HT1080 (cell line): ENCODE results near the gene CACNG4. TPM values are rescaled to one million over a fixed set of nuclear protein-coding genes. Genes with fewer than 3 reads are reported as not detected.
"Not testable (repeated sequence)": the region's sequence is repeated elsewhere in the genome, so short reads cannot be mapped to it uniquely, and the experiment has no call there.

ENCODE experiments used
- DNase-seq: peaks from one replicate; pipeline ENCODE4 v3.0.0-alpha.2; 2015; ENCODE audit warnings: low read depth
- total RNA-seq: library from RNA; depleted of rRNA; stranded (reverse); fragments of >200 nt; shearing (Covaris generic); gene quantifications from 2 replicates; pipeline ENCODE4 v1.2.3, GENCODE V29; 2014

Gene CACNG4
- total RNA-seq, 1 experiment from 2014 or later = not detected

DNA sequence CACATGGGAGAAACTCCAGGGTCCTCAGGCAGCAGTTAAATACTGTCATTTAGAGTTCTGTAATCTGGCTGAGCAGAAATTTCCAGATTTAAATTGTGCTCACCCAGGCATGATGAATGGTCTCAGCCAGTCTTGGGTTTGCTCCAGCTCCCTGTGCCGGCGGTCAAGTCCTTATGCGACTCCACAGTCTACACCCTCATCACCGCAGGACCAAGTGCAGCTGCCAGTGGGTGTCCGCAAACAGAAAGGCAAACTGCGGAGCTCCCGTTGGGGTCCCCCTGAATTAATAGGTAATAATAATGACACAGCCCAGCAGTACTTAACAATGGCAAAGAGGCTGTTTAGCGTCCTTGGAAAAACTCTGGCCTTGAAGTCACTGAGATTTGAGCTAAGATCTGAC is 3.9 kb upstream of the CACNG4 start:
- DNase-seq = no peak

DNA sequence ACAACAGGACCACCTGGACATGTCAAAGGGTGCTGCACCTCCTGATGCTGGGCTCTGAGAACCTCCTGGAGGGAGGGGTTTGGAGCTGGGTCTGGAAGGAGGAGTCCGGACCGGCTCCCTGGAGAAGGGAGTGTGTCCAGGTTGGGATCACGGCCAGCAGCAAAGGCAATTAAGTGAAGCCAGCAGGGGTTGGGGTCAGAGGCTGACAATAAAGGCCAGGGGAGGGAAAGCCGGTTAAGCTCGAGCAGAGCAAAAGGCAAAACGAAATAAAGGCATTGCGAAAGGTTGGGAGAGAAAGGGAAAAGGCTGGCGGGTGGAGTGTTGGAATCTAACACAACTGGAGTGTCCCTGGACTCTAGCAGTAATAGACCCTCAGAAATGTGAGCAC is 992 bp upstream of the CACNG4 start:
- DNase-seq = no peak

DNA sequence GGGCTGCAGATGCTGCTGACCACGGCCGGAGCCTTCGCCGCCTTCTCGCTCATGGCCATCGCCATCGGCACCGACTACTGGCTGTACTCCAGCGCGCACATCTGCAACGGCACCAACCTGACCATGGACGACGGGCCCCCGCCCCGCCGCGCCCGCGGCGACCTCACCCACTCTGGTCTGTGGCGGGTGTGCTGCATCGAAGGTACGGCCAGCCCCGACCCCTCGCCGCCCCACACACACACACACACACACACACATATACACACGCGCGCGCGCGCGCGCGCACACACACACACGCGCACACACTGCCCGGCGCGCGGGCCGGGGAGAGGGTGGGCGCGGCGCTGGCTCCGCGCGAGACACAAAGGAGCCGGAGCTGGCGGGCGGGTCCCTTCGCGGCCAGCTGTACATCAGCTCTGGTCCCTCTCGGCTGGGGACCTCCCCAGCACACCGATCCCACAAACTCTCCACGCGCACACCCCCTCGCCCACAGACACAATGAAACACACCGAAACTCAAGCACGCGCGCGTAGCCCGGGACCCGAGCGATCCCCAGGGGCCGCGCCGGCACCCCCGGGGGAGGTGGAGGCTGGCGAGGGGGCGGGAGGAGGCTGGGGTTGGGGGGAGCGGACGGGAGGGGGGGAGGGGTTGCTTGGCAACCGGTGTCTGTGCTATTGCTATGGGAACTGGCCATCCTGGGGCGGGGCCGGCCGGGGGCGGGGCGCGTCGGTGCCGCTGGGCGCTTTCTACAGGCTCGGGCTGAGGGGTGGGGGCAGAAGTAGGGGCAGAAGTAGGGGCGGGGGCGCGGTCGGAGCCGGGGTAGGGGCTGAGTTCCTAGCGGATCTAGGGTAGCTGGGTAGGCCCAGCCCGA is 658 bp downstream of the CACNG4 start:
- no peak for DNase-seq

DNA sequence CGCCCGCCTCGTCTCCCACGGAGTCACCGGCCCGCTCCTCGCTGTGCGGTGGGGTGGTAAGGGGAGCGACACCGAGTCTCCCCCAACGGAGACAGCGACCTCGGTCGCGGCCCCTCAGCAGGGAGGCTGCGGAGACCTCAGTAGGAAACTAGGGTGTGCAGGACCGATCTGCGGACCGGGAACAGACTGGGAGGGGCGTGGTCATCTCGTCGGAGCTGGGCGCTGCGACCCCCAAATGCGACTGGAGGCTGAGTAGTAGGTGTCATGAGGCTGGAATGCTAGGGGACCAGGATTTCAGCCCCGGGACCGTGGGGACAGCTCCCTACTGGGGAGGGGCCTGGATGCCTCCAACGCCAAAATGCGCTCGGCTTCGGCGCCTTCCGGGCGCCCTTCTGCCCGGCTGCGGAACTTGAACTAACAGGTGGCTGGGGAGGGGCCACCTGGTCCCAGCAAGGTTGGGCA is 1.3 kb downstream of the CACNG4 start:
- DNase-seq = no peak

DNA sequence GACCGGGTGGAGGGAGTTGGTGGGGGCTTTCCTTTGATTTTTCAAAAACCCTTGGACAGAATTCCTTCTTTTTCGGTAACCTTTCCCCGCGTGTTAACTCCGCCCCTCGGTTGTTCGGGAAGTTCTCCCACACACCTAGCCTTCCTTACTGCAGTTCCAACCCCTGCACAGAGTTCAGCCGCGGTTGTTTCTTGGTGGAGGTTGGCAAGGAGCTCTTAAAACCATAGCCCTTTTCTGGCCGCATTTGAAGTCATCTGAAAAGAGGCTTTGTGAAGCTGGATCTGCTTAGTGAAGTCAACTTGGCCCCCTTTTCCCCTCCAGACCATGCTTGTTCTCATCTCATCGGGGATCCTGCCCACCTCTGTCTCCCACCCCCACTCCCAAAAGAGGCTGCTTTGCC is 1.8 kb downstream of the CACNG4 start:
- DNase-seq = no peak

DNA sequence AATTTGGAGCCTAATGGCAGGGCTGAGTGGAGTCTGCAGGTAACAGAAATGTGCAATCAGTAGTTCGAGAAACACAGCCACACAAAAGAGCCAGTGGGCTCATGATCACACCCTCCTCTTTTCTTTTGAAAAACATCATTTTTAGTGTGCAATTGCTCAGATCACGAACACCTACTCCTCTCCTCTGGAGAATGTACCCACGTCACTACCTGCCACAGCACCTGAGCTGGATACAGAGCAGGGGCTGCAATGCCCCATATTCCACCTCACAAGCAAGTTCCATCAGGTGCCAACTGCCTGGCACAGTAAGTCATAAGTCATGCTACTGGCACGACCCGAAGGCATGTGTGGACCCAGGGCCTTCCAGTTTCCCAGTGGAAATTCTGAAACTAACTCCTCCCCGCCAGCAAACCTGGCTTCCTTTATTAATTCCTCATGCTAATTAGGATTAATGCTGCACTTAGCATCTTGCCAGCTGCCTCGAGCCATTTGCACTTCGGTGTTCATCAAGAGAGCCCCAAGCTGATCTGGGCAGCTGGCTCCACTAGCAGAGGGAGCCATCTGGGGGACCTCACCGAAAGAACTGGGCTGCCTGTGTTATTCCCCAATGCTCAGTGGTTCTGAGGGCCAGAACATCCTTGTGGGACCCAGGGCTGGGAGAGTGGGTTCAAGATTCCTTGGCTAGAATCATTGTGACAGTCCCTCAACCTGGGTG is 2.4 kb downstream of the CACNG4 start:
- DNase-seq = no peak

DNA sequence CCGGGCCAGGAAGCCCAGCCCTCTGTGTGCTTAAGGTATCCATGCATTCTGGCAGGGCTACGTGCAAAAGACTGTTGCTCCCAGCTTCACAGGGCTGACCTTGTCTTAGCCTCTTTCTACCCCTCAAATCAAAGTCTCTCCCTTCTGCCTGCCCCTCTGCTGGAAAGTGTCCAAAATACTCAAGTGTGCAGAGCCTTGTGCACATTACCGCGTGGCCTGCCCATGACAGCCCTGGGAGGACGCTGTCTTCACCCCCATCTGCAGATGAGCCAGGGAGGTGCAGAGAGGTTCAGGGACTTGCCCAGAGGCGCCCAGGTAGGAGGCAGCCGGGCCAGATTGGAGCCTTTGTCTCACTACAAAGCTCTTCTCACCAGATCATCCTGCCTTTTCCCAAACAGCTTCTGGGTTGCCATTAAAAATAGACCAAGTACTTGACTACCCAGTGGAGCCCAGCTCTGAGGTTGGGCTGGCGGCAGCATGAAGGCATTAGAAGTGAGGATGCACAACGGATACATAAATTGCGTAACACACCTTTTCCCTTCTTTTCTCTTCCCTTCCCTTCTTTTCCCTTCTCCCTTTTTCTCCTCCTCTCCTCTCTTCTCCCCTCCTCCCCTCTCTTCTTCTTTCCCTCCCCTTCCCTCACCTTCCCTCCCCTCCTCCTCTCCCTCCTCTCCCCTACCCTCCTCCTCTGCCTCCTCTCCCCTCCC is 3.5 kb downstream of the CACNG4 start:
- no peak for DNase-seq

DNA sequence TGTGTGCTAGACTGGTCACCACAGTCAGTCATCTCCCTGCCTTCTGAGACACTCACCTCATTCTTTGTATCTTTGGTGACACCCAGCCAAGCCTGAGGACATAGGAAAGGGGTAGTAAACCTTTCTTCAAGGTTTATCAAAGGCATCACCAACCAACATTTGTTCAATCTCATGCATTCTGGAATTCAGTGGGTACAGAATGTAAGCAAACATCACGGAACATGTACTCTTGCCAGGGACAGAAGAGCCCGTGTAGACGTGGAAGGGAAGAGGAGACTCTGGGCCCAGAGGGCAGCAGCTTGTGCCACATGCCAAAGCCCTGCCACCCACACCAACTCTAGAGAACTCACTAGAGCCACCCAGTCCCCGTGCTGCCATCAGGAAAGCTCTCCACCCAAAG is 4.4 kb downstream of the CACNG4 start:
- DNase-seq = no peak

DNA sequence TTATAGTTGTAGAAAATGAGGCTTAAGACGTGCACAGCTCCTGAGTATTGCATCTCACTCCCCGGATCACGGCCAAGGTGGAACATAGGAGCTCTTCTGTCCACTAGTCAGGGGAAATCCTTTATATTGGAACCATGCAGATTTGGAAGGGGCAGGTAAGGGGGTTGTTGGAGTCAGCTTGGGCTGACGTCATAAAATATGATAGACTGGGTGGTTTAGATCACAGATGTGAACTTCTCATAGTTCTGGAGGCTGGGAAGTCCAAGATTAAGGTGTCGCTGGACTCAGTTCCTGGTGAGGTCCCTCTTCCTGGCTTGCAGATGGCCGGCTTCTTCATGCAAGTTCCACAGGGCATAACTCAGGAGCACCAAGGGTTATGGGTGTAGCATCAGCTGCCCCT is 5.6 kb downstream of the CACNG4 start:
- DNase-seq = no peak

DNA sequence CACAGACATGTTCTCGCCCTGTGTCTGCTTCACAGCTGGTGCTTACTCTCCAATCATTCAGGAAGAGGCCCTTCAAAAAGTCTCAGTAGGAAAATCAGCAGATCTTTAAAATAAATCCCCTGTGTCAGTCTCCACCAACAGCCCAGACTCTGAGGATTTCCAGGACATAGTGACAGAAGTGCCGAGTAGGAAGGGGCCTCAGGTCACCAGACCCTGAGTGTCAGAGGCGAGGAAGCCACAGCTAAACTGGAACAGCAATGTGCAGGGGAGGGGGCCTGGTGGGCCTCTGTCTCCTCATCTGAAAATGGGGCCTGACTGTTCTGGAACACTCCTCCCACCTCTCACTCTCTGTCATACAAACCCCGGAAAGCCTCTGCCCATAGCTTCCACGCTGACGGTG is 6.3 kb downstream of the CACNG4 start:
- DNase-seq = no peak

DNA sequence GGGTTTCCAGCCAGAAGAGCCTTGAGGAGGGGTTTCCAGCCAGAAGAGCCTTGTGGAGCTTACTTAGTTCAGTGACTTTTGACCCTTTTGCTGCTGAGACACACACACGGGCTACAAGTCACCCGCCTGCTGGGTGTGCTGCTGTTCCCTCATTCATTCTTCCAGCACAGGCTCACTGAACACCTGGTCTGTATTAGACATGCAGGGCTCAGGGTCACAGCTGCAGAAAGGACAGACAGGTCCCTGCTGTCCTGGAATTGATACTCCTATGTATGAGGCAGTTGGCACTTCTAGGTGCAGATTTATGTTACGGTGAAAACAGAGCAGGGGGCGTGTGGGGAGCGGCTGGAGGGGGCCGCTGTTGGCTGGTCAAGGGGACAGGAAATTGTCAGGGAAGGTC is 6.8 kb downstream of the CACNG4 start:
- no peak for DNase-seq

DNA sequence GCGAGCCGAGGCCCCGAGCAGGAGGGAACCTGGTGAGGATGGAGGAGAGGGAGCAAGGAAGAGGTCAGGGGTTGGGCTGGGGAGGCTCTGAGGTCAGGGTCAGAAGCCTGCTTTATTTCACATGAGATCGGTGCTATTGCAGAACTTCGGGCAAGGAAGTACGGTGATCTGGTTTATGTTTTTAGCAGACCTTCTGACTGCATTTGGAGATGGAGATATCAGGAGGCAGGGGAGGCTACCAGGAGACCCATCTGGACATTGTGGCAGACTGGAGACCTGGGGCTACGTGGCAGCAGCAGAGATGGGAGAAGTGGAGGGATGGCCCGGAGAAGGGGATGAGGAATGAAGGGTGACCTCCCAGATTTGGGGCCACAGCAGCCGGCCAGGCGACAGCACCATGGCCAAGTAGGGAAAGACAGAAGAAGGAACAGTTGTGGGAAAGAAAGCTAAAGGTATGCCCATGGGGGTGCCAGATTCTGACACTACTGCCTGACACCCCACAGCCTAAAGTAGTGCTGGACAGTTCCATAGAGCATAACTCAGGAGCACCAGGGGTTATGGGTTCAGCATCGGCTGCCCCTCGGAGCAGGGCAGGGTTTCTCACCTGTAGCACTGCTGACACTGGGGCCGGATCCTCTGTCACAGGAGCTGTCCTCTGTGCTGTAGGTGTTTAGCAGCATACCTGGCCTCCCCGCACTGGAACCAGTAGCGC is 7.4 kb downstream of the CACNG4 start:
- DNase-seq = no peak

DNA sequence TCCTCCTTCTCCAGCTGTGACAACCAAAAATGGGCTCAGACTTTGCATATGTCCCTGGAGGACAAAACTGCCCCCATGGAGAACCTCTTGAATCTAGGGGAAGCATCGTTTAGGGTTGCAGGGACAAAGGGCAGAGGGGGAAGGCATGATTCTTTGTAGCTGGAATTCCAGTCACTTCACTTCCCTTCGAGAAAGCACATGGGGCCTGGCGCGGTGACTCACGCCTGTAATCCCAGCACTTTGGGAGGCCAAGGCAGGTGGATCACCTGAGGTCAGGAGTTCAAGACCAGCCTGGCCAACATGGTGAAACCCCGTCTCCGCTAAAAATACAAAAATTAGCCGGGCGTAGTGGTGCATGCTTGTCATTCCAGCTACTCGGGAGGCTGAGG is 7.9 kb downstream of the CACNG4 start:
- not testable (repeated sequence) for DNase-seq

DNA sequence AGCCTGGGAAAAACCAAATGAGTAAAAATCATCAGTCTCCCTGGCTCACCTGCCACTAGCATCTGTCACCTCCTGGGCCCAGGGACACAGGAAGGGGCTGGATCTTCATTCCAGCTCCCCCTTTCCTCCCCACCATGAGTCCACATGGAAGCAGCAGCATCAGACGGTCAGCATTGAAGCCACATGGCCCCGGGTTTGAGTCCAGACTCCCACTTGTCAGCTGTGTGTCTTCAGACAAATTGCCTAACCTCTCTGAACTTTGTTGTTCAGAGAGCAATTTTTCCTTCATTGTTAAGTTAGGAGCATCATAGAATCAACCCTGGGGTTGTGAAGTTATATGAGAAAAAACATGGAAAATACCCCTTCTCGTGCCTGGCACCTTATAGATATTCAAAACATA is 10.7 kb downstream of the CACNG4 start:
- no peak for DNase-seq

DNA sequence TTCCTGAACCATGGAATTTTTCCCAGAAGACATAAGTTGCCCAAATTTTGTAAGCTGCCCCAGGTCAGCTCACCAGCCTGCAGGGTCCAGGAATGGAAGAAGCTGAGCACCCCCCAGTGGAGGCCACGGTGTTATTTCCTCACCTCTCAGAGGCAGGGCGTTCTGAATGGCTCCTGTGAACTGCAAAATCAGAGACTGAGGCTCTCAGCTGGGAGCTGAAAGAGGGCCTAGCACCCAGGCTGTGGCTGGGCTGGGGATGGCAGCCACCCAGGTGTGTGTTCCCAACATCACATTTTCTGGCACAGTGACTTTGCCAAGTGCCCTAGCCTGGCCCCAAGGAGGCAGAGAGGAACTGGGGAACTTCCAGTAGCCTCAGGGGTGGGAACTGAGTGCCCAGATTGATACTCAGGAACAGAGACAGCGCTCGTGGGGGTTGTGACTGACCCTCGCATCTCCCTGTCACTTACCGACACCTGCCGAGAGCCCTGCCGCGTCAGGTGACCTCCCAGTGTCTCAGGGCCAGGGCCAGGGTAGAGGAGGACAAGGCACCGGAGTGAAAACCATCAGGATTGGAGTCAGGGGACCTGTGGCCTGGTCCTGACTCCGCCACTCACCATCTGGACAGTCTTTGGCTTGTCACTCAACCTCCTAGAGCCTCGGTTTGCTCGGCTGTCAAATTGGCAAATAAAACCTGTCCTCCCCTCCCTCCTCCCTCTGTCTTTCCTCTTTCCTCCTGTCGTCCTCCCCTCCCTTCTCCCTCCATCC is 11.3 kb downstream of the CACNG4 start:
- DNase-seq = peak; percentile 40

DNA sequence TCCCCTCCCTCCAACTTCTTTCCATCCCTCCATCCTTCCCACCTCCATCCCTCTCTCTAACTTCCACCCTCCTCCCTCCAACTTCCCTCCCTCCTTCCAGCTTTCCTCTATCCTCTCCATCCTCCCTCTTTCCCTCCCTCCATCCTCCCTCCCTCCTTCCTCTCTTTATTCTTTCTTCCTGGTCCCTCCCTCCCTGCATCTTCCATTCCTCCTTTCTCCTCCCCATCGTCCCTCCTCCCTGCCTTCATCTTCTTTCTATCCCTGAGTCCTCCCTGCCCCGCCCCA is 11.8 kb downstream of the CACNG4 start:
- no peak for DNase-seq

DNA sequence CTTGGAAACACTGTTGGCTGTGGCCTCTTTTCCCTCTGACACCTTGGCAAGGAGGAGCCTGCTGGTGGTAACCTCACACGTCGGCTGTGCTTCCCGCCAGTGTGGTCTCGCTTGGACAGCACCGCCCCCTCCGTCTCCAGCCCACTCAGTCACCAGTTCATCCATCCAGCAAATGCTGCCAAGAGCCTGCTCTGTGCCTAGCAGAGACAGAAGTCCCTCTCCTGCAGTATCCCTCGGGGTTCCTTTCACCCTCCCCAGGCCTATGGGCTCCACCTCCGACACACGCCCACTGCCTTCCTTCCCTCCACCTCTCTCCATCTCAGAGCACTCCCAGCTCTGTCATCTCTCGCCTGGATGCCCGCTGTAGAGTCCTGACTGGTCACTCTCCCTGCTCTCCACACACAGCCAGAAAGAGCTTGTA is 12.3 kb downstream of the CACNG4 start:
- no peak for DNase-seq

DNA sequence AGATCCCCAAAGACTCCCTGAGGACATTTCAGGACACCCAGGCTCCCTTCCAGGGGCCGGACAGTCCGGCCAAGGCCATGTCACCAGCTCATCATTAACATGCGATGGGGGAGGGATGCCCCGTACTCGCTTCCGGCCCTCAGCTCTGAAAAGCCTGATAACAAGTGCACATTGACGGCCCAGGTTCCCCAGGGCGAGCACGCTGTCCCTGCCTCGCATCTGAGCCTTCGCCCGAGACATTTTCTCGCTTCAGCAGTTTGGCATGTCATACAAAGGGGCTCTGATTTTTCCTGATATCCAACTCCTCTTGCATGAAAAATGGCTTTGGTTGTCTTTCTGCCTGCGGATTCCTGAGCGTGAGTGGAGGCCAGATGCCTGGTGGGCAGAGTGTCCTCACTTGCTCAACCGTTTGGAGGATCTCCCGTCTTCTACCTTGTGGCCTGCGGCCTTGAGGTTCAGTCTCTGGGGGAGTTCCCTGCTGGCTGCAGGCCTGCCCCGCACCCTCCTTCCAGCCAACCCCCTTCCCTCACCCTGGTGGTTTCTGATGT is 14.1 kb downstream of the CACNG4 start:
- DNase-seq = no peak

DNA sequence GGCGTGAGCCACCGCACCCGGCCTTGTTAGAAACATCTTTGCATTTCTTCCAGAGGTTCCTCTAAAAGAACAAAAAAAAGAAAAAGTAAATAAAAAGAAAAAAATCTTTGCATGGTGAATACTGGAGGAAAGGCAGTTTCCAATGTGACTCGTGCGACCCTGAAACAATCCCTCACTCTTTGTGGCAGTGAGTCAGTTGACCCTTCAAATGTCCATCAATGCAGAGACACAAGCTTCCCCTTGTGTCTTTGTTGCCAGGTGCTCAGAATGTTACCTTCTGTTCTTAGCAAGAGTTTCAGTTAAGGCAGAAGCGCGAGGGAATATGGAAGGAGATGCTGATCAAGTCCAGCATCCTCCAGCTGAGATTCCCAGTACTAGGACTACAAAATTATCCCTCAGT is 16.4 kb downstream of the CACNG4 start:
- no peak for DNase-seq

DNA sequence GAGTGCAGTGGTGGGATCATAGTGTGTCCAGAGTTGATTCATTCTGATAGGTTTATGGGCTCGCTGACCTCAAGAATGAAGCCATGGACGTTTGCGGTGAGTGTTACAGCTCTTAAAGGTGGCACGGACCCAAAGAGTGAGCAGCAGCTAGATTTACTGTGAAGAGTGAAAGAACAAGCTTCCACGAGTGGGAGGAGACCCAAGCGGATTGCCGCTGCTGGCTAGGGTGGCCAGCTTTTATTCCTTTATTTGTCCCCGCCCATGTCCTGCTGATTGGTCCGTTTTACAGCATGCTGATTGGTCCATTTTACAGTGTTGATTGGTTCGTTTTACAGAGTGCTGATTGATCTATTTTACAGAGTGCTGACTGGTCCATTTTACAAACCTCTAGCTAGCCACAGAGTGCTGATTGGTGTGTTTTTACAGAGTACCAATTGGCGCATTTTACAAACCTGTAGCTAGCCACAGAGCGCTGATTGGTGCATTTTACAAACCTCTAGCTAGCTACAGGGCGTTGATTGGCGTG is 17.5 kb downstream of the CACNG4 start:
- DNase-seq = no peak
